NCI-H1417 (cell line): Measurements from ENCODE around the gene CRADD.
"Not testable (repeated sequence)": the region's sequence is repeated elsewhere in the genome, so short reads cannot be mapped to it uniquely, and the experiment has no call there.

Experiments
- DNase-seq, 3 experiments: peaks; one replicate each; lab custom pipeline; 2025; lab: John Stamatoyannopoulos, UW

CRADD gene

GRCh38 chr12:93873561-93873960, 196.4 kb downstream of the CRADD start:
- DNase-seq = no peak

GRCh38 chr12:93875157-93875556, 198.0 kb downstream of the CRADD start:
- no peak for DNase-seq

DNA sequence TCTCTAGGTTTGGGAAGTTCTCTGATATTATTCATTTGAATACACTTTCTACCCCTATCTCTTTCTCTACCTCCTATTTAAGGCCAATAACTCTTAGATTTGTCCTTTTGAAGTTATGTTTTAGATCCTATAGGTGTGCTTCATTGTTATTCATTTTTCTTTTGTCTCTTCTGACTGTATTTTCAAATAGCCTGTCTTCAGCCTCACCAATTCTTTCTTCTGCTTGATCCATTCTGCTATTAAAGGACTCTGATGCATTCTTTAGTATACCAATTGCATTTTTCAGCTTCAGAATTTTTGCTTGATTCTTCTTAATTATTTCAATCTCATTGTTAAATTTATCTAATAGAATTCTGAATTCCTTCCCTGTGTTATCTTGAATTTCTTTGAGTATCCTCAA, 199.2 kb downstream of the CRADD start:
- no peak for DNase-seq

DNA sequence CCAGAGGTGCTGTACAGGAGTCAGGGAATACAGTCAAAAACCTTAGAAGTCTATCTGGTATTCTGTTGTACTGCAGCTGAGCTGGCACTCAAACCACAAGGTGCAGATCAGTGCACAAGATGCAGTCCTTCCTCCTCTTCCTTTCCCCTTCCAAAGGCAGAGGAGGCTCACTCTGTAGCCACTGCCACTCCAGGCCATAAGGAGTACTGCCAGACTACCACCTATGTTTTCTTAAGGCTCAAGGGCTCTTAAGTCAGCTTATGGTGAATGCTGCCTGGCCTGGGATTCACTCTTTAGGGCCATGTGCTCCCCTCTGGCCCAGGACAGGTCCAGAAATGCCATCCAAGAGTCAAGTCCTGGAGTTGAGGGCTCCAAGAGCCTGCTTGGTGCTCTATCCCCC, 200.3 kb downstream of the CRADD start:
- DNase-seq = no peak

DNA sequence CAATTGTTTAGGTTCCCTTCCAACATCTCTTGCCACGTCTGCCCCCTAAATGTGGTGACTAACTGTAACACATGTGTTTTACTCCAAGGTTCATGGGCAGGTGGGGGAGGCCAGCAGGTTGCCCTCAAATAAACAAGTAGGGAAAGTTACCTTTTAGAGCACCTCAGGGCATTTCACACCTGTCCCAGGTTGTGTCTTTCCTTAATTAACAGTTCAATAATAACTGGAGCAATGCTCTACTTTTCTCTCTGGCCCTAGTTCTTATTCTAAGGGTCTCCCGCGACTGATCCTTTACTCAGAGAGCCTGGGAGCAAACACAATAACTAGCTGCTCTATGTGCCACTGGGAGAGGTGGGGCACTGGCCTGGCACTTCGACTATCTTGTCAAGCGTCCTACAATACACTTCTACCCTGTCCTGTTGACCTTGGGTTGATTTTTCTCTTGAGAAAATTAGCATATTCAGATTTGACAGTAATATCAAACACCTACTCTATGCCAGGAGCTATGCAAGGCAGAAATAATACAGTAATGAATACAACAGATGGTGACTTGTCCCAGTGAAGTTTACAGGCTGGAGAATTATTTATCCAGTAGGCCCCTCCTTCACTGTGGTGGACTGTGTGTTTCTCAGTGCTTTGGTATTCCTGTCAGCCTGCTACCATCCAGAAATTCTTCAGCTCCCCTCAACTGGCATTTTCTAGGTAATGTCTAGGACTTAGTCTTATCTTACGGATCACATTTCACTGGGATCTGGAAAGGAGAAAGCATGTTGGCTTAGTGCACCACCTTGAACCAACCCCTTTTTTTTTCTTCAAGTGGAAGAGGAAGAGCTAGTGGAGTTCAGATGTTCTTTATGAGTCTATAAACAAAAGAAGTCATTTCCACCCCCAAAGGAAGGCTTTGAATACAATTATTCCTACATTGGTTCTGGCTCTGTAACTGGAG, 202.6 kb downstream of the CRADD start:
- DNase-seq = peak in 1 of 3 experiments; percentile 17

GRCh38 chr12:93880853-93881522, 203.8 kb downstream of the CRADD start:
- no peak for DNase-seq

DNA sequence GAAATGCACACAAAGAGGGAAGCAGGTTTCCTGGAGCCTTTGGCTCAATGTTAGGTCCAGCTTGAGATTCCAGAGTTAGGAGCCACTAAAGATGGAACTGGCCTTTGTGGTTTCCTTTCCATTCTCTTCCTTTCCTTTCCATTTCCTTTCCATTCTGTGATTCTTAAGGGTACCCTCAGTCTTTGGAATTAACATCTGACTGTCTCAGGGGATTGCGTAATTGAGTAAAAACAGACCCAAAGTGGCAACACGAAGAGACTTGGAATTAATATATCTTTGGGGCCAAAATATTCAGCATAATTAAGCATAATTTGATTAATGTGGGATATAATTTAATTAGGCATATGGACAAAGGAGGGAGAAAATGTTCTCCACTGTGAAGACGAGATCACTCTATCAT, 205.6 kb downstream of the CRADD start:
- no peak for DNase-seq

- no peak for DNase-seq
These were observed 206.4 kb downstream of the CRADD start for GRCh38 chr12:93883436-93884154.

DNA sequence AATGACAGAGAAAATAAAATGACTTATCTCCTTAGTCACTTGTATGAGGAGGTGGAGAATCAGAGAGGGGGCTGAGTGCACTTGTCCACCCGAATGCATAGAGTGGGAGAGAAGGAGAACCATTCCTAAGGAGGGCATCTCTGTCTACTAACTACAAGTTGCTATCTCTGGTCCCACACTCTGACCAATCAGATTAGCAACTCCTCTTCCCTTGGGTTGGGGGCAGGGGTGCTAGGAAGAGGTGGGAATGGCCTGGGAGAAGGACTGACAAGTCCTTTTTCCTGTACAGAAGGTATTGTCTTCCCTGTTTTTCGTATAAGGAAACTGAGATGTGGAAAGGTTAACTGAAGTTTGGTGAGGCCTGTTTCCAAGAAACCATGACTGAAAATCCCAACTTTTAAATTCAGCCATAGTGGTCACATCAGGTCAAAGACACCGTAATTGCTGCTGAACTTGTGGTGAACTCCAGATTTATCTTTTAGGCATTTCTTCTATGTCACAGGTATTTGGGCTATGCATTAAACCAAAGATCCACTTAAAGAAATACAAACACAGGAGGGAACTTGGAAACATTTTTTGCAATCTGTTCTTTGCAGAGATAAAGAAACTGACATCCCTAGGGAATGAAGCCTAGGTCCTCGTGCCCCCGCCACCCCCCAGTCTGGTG, 207.8 kb downstream of the CRADD start:
- no peak for DNase-seq

- not testable (repeated sequence) for DNase-seq
These were observed 208.9 kb downstream of the CRADD start for GRCh38 chr12:93885973-93886532.

- DNase-seq = peak in 1 of 3 experiments; percentile 18
These were observed 209.6 kb downstream of the CRADD start for GRCh38 chr12:93886533-93887511.

- DNase-seq = no peak
These were observed 211.8 kb downstream of the CRADD start for GRCh38 chr12:93888964-93889363.

GRCh38 chr12:93889516-93890212, 212.5 kb downstream of the CRADD start:
- no peak for DNase-seq

DNA sequence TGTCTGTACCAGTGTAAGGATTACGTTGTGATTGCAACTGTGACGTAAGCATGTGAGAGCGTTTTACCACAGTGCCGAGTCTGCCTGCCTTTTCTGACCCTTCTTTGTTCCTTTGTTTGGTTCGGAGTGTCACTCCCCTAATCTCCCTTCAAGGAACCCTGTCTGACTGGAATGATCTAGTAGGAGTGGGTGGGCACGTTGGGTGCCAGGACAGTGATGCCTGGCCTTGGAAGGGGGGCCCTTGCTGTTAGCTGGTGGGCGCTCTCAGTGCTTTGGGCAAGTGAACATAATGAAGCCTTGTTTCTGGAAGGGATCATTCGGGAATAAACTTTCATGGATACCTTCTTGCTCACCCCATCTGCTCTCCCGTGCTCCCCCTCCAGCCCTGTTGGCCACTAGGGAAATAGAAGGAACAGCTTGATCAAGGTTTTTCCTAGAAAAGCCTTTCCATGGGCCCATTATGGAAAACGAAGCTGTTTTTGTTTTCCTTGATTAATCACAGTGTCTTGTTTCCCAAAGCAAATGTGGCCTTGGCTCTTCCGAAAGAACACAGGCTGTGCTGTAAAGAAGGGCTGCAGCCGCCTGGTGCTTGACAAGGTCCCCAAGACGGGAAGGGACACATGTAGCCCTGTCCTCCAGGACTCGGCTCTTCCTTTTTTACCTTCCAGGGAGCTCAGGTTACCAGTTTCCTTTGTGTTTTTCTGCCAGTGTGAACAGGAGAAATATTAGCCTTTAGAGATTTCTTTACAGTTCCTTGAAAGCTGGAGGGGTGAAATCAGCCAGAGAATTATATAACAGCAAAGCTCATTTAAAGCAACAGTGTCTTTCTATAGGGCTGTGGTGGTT, 215.5 kb downstream of the CRADD start:
- DNase-seq = peak in 2 of 3 experiments; percentile 10 to 52

DNA sequence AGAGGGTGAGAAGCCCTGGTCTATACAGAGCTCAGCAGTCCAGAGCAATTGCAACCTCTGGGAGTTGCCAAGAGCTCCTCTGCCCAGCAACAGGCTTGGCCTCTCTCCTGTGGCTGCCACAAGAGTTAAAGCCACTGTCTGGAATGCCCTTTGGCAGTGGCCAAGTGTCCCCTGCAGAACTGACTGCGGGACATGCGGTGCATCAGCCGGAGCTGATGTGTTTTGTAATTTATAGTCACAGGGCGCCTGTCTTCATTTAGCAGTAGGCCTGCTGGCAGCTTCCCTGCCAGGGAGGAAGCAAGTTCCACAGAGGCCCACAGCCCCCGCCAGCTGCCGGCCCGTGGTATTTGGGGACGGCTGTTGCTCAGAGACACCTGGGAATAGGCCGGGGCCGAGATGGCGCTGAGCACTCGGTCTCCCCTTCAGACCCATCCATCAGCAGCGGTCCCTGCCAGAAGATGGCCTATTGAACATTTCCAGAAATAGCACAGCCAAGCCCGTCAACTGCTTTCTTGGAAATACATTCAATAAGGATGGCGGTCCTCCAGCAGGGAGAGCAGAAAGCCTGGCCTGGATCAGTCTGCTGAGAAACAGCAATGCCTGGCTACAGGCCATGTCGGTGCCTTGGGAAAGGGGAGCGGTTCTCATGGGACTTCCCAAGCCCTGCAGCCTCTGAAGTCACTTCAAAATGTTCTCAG, 217.4 kb downstream of the CRADD start:
- DNase-seq = peak in 1 of 3 experiments; percentile 42

GRCh38 chr12:93895089-93895445, 217.9 kb downstream of the CRADD start:
- no peak for DNase-seq

GRCh38 chr12:93896427-93896826, 219.3 kb downstream of the CRADD start:
- no peak for DNase-seq

DNA sequence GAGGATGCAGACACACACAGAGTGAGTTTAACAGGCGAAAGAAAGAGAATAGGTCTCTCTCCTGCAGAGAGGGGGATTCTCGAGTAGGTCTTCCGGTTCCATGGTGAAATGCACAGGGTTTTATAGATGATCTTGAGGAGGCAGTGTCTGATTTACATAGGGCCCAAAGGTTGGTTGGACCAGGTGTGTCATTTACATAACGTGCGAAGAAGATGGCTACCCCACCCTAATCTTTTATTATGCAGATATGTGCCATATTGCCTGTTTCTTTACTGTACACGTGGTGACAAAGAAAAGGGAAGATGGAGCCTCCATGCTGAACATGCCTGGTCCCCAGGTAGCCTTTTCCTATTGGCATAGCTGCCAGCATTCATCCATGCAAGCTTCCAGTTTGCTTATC, 219.8 kb downstream of the CRADD start:
- DNase-seq = no peak
